ENCODE results near the gene COMMD1.

GRCh38 chr2:62032096-62032495 is 126.6 kb downstream of the COMMD1 start:
- TF ChIP-seq CTCF (IDR thresholded peaks at IDR 0.05; ENCODE audit: borderline replicate concordance, extremely low read depth, low read length, poor library complexity, severe bottlenecking) (no peak), EZH2 (IDR thresholded peaks at IDR 0.05; ENCODE audit: borderline replicate concordance, low read depth, low read length, severe bottlenecking) (no peak)
